IMR-90 (cell line): Measurements from ENCODE around the gene ITPK1. TPM values are rescaled to one million over a fixed set of nuclear protein-coding genes. Genes with fewer than 3 reads are reported as not detected.

Experiments used
- ATAC-seq: fragments of 200-7000 bp; cut with Tn5 transposase; 2 replicates; pipeline ENCODE4 v1.9.1; 2020; ENCODE audit warnings: low read depth, mild to moderate bottlenecking, moderate library complexity
- BruUV-seq: library from RNA; stranded (reverse); fragments of 400-500 nt; replicated peaks from 2 replicates; lab custom pipeline; 2021; lab: Mats Ljungman, UMichigan
- CTCF ChIA-PET: fragments of 300-600 bp; formaldehyde crosslinking; extraction: SDS; loops from one replicate; lab custom pipeline; 2021; ENCODE audit warnings: antibody characterized with exemption; lab: Yijun Ruan, JAX
- POLR2A ChIA-PET: fragments of 300-600 bp; sonication (Branson Sonifier 250); formaldehyde crosslinking; loops from one replicate; lab custom pipeline; 2022; ENCODE audit warnings: antibody characterized with exemption; ENCODE audit not compliant: unreplicated experiment; lab: Charles Lee
- DNase-seq: peaks from one replicate; pipeline ENCODE4 v3.0.0; 2013
- H2AFZ ChIP-seq: replicated peaks from 2 replicates; pipeline ENCODE3; 2013; ENCODE audit warnings: low read length, mild to moderate bottlenecking; ENCODE audit not compliant: poor library complexity
- H2AK5ac ChIP-seq: 2 replicates; pipeline ENCODE4 v1.6.1; 2013; ENCODE audit warnings: low read depth, low read length, inconsistent platforms
- H2AK9ac ChIP-seq: replicated peaks from 2 replicates; pipeline ENCODE3; 2013; ENCODE audit warnings: mild to moderate bottlenecking, low read depth, low read length, moderate library complexity; ENCODE audit not compliant: poor library complexity
- H2BK120ac ChIP-seq: 2 replicates; pipeline ENCODE4 v1.6.1; 2013; ENCODE audit warnings: low read depth, low read length, inconsistent platforms
- H2BK15ac ChIP-seq: 3 replicates; pipeline ENCODE4 v1.6.1; 2013; ENCODE audit warnings: low read depth, low read length, inconsistent platforms
- H2BK20ac ChIP-seq: 2 replicates; pipeline ENCODE4 v1.6.1; 2013; ENCODE audit warnings: low read depth, mild to moderate bottlenecking, inconsistent platforms, low read length, moderate library complexity
- H2BK5ac ChIP-seq: 2 replicates; pipeline ENCODE4 v1.6.1; 2013; ENCODE audit warnings: mild to moderate bottlenecking, low read depth, low read length, inconsistent platforms; ENCODE audit not compliant: poor library complexity, severe bottlenecking
- H3K14ac ChIP-seq: replicated peaks from 2 replicates; pipeline ENCODE4 v1.6.1; 2013; ENCODE audit warnings: low read depth, low read length, inconsistent platforms
- H3K18ac ChIP-seq: 2 replicates; pipeline ENCODE4 v1.6.1; 2013; ENCODE audit warnings: low read depth, low read length, control low read depth
- H3K23ac ChIP-seq: 2 replicates; pipeline ENCODE4 v1.6.1; 2013; ENCODE audit warnings: low read depth, low read length, inconsistent platforms
- H3K27ac ChIP-seq: 2 replicates; pipeline ENCODE4 v1.5.1; 2013; ENCODE audit warnings: mild to moderate bottlenecking, control low read depth, low read length; ENCODE audit not compliant: insufficient read depth
- H3K27me3 ChIP-seq: 2 replicates; pipeline ENCODE4 v1.6.1; 2013; ENCODE audit warnings: low read length; ENCODE audit not compliant: control insufficient read depth, insufficient read depth
- H3K36me3 ChIP-seq: 2 replicates; pipeline ENCODE4 v1.6.1; 2013; ENCODE audit warnings: low read length, mixed read lengths; ENCODE audit not compliant: control insufficient read depth, insufficient read depth
- H3K4ac ChIP-seq: 2 replicates; pipeline ENCODE4 v1.6.1; 2013; ENCODE audit warnings: low read depth, low read length, inconsistent platforms
- H3K4me1 ChIP-seq: 2 replicates; pipeline ENCODE4 v1.6.1; 2013; ENCODE audit warnings: low read length, mixed read lengths; ENCODE audit not compliant: control insufficient read depth, insufficient read depth
- H3K4me2 ChIP-seq: 2 replicates; pipeline ENCODE4 v1.6.1; 2013; ENCODE audit warnings: low read depth, mild to moderate bottlenecking, control low read depth, low read length, moderate library complexity
- H3K4me3 ChIP-seq: 2 replicates; pipeline ENCODE4 v1.5.1; 2013; ENCODE audit warnings: low read depth, mild to moderate bottlenecking, control low read depth, low read length, moderate library complexity; ENCODE audit not compliant: insufficient read depth
- H3K56ac ChIP-seq: 2 replicates; pipeline ENCODE4 v1.6.1; 2013; ENCODE audit warnings: low read length, inconsistent platforms; ENCODE audit not compliant: insufficient read depth; ENCODE audit errors: extremely low read depth
- H3K79me1 ChIP-seq, 2 experiments: 2 replicates each; pipeline ENCODE4 v1.6.1; 2013; ENCODE audit warnings: low read length in 2 of 2, inconsistent platforms in 1 of 2, low read depth in 1 of 2
- H3K9ac ChIP-seq: 2 replicates; pipeline ENCODE4 v1.6.1; 2013; ENCODE audit warnings: low read depth, low read length, control low read depth
- H3K9me1 ChIP-seq: 2 replicates; pipeline ENCODE4 v1.6.1; 2013; ENCODE audit warnings: low read length, inconsistent platforms; ENCODE audit not compliant: insufficient read depth
- H3K9me3 ChIP-seq: 2 replicates; pipeline ENCODE4 v1.6.1; 2013; ENCODE audit warnings: low read length; ENCODE audit not compliant: control insufficient read depth, insufficient read depth
- H4K20me1 ChIP-seq: 2 replicates; pipeline ENCODE4 v1.6.1; 2013; ENCODE audit warnings: low read length, inconsistent platforms; ENCODE audit not compliant: insufficient read depth
- H4K5ac ChIP-seq: 2 replicates; pipeline ENCODE4 v1.6.1; 2013; ENCODE audit warnings: mild to moderate bottlenecking, low read depth, low read length, control low read depth
- H4K8ac ChIP-seq, 2 experiments: 2 replicates each; pipeline ENCODE4 v1.6.1; 2013; ENCODE audit warnings: low read depth in 2 of 2, low read length in 2 of 2, control low read depth in 1 of 2, inconsistent platforms in 1 of 2
- H4K91ac ChIP-seq: 2 replicates; pipeline ENCODE4 v1.6.1; 2013; ENCODE audit warnings: low read depth, low read length, inconsistent platforms; ENCODE audit not compliant: insufficient read depth
- BHLHE40 ChIP-seq: fragments of 150-350 bp; IDR thresholded peaks from 2 replicates; pipeline ENCODE4 v1.6.1; 2016; ENCODE audit warnings: mild to moderate bottlenecking, low read depth, low read length
- CEBPB ChIP-seq: IDR thresholded peaks from 2 replicates; pipeline ENCODE4 v1.6.1; 2012; ENCODE audit warnings: low read depth, low read length, improper control_type of control experiment
- CHD1 ChIP-seq: IDR thresholded peaks from 2 replicates; pipeline ENCODE4 v1.6.1; 2012; ENCODE audit warnings: low read depth, low read length, improper control_type of control experiment
- MAFK ChIP-seq: IDR thresholded peaks from 2 replicates; pipeline ENCODE4 v1.6.1; 2012; ENCODE audit warnings: low read depth, low read length, improper control_type of control experiment
- POLR2A ChIP-seq: IDR thresholded peaks from 2 replicates; pipeline ENCODE4 v1.6.1; 2012; ENCODE audit warnings: mild to moderate bottlenecking, low read depth, low read length
- RAD21 ChIP-seq: IDR thresholded peaks from 2 replicates; pipeline ENCODE4 v1.6.1; 2012; ENCODE audit warnings: low read length, improper control_type of control experiment
- RCOR1 ChIP-seq: IDR thresholded peaks from 2 replicates; pipeline ENCODE4 v1.6.1; 2012; ENCODE audit warnings: mild to moderate bottlenecking, low read length, improper control_type of control experiment; ENCODE audit not compliant: insufficient replicate concordance
- USF2 ChIP-seq: fragments of 150-350 bp; IDR thresholded peaks from 2 replicates; pipeline ENCODE4 v1.6.1; 2017; ENCODE audit warnings: mild to moderate bottlenecking, antibody characterized with exemption, low read length, low read depth
- WGBS, 2 experiments: methylation state at CpG; one replicate each; pipeline versions ENCODE4 v1.1.5 to v1.1.7; 2013; ENCODE audit warnings: missing lambda C conversion rate in 2 of 2; ENCODE audit not compliant: insufficient read length in 1 of 2; ENCODE audit errors: extremely low coverage in 2 of 2; 5-methylcytosine and 5-hydroxymethylcytosine counted together
- dilution Hi-C: fragments of 300-500 bp; cut with HindIII; formaldehyde crosslinking; loops from one replicate; pipeline ENCODE4 v1.14.3; 2018; ENCODE audit warnings: low sequenced_read_pairs; ENCODE audit not compliant: unreplicated experiment
- in situ Hi-C: fragments of 300-500 bp; cut with MboI; formaldehyde crosslinking; loops from 3 replicates; pipeline ENCODE4 v1.14.3; 2019; ENCODE audit warnings: low sequenced_read_pairs, inconsistent platforms, mixed read lengths
- intact Hi-C: fragments of 100-400 bp; cut with micrococcal nuclease; formaldehyde crosslinking; loops from 2 replicates; pipeline ENCODE4 v1.10.0; 2022
- polyA plus RNA-seq, 3 experiments: library from polyadenylated mRNA; depleted of rRNA; stranded (reverse); fragments of >200 nt; gene quantifications; 2 replicates each; pipeline ENCODE4 v1.2.3, GENCODE V29; 2012; ENCODE audit warnings: low replicate concordance in 1 of 3
- total RNA-seq: library from RNA; depleted of rRNA; stranded (reverse); fragments of >200 nt; gene quantifications from 2 replicates; pipeline ENCODE4 v1.2.3, GENCODE V29; 2012

Gene ITPK1
- total and polyA plus RNA-seq, 2 of the 4 experiments (the other 2 are of a cell fraction) = 21.7 to 26.9 TPM

DNA sequence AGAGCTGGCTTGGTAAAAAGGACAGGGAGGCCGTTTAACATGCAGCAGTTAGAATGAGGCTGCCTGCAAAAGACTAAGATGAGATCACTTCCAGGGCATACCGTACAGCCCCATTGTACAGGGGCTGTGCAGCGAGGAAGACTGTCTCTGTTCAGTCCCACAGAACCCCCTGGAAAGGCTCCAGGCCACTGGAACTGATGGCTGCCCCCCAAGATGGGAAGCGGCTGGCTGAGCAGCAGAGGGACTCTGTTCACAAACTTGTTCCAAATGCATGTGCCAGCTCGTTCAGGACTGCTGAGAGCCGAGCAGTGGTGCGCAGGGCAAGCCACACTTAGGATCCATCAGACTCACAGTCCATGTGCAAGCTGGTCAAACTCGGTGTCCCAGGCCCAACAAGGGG, 109.9 kb downstream of the ITPK1 start:
- ATAC-seq (no peak), DNase-seq (no peak)
- no peak overlapping the region for H2AK5ac ChIP-seq
- H2AFZ ChIP-seq = no peak overlapping the region
- H2BK5ac ChIP-seq = no peak overlapping the region
- peaks cover 4% of the 10 kb centered on the region; the same call in 1 of the 2 replicates for H3K9me1 ChIP-seq
- H3K4me2 ChIP-seq = no peak overlapping the region
- peaks cover 6% of the 10 kb centered on the region; the same call in 1 of the 2 replicates for H3K4me1 ChIP-seq
- no peak overlapping the region for H3K4me3 ChIP-seq
- H3K18ac ChIP-seq = no peak overlapping the region
- no peak for TF ChIP-seq CHD1
- TF ChIP-seq MAFK = no peak
- no peak for TF ChIP-seq CEBPB
- TF ChIP-seq USF2 = no peak
- TF ChIP-seq BHLHE40 = no peak
- TF ChIP-seq RAD21 = no peak
- no peak for TF ChIP-seq RCOR1
- TF ChIP-seq POLR2A = no peak
- no peaks in the 10 kb centered on the region for H3K9me3 ChIP-seq
- H4K91ac ChIP-seq = no peak overlapping the region
- ChIA-PET CTCF (no interaction called here), POLR2A (no interaction called here)
- WGBS, 2 experiments = 64% methylated on average over 5 of the region's 8 CpGs; no CpG with 5 or more reads in 1 of the 2 experiments
- no peak overlapping the region for H2AK9ac ChIP-seq
- no peaks in the 10 kb centered on the region for H3K36me3 ChIP-seq
- H4K8ac ChIP-seq = no peak overlapping the region
- no peaks in the 10 kb centered on the region for H3K79me1 ChIP-seq
- intact Hi-C loops (no loop called here), in situ Hi-C loops (no loop called here), dilution Hi-C loops (no loop called here)
- no peak overlapping the region for H2BK15ac ChIP-seq
- H3K56ac ChIP-seq = no peak overlapping the region
- H3K23ac ChIP-seq = no peak overlapping the region
- H4K5ac ChIP-seq = no peak overlapping the region
- BruUV-seq = no TSS peak
- H3K4ac ChIP-seq = no peak overlapping the region
- H3K9ac ChIP-seq = no peak overlapping the region
- H3K27me3 ChIP-seq = no peaks in the 10 kb centered on the region
- H4K20me1 ChIP-seq = no peaks in the 10 kb centered on the region
- H2BK120ac ChIP-seq = no peak overlapping the region
- H3K27ac ChIP-seq = no peak overlapping the region
- H3K14ac ChIP-seq = no peak overlapping the region
- no peak overlapping the region for H2BK20ac ChIP-seq
